Keratinocyte (primary cell): ENCODE results near the gene GRK1. TPM values are rescaled to one million over a fixed set of nuclear protein-coding genes. Genes with fewer than 3 reads are reported as not detected.

Experiments used
- DNase-seq: peaks from one replicate; pipeline ENCODE4 v3.0.0-alpha.2; 2011; ENCODE audit warnings: low read depth, missing footprints, low spot score
- FAIRE-seq: peaks from 2 replicates; lab custom pipeline; 2011; peaks lifted over from hg19 to GRCh38; lab: Jason Lieb, UNC
- H2AFZ ChIP-seq: 2 replicates; pipeline ENCODE4 v1.6.0; 2012; ENCODE audit warnings: low read length, control low read depth, inconsistent platforms; ENCODE audit not compliant: control insufficient read depth
- H3K27ac ChIP-seq: 2 replicates; pipeline ENCODE4 v1.5.1; 2011; ENCODE audit warnings: low read length; ENCODE audit not compliant: control insufficient read depth, insufficient read depth
- H3K27me3 ChIP-seq: 3 replicates; pipeline ENCODE4 v1.6.0; 2011; ENCODE audit warnings: low read length; ENCODE audit not compliant: control insufficient read depth, insufficient read depth; ENCODE audit errors: extremely low read depth
- H3K36me3 ChIP-seq, 2 experiments: 2 replicates in 1 of 2; 3 replicates in 1 of 2; pipeline ENCODE4 v1.5.1; 2011; ENCODE audit warnings: low read length in 2 of 2, mild to moderate bottlenecking in 1 of 2; ENCODE audit not compliant: control insufficient read depth in 2 of 2, insufficient read depth in 2 of 2; ENCODE audit errors: extremely low read depth in 1 of 2
- H3K4me1 ChIP-seq: 3 replicates; pipeline ENCODE4 v1.5.1; 2011; ENCODE audit warnings: low read length; ENCODE audit not compliant: control insufficient read depth, insufficient read depth; ENCODE audit errors: extremely low read depth
- H3K4me2 ChIP-seq: 3 replicates; pipeline ENCODE4 v1.6.0; 2011; ENCODE audit warnings: low read depth, low read length; ENCODE audit not compliant: control insufficient read depth, insufficient read depth; ENCODE audit errors: extremely low read depth
- H3K4me3 ChIP-seq, 3 experiments: fragments of 200-600 bp in 1 of 3; sonication (generic) in 1 of 3; 2 replicates in 2 of 3; 3 replicates in 1 of 3; pipeline ENCODE4 v1.5.1; 2011 to 2016; ENCODE audit warnings: low read length in 3 of 3, mild to moderate bottlenecking in 3 of 3, control low read depth in 2 of 3, inconsistent platforms in 1 of 3, low read depth in 1 of 3, mixed read lengths in 1 of 3, mixed run types in 1 of 3, moderate library complexity in 1 of 3; ENCODE audit not compliant: control insufficient read depth in 2 of 3, insufficient read depth in 2 of 3; ENCODE audit errors: extremely low read depth in 1 of 3
- H3K79me2 ChIP-seq: 2 replicates; pipeline ENCODE4 v1.6.0; 2012; ENCODE audit warnings: low read length; ENCODE audit not compliant: control insufficient read depth, insufficient read depth
- H3K9ac ChIP-seq: 3 replicates; pipeline ENCODE4 v1.6.0; 2011; ENCODE audit warnings: low read length; ENCODE audit not compliant: control insufficient read depth, insufficient read depth; ENCODE audit errors: extremely low read depth
- H3K9me1 ChIP-seq: 3 replicates; pipeline ENCODE4 v1.6.0; 2011; ENCODE audit warnings: low read length; ENCODE audit not compliant: control insufficient read depth, insufficient read depth; ENCODE audit errors: extremely low read depth
- H3K9me3 ChIP-seq: 2 replicates; pipeline ENCODE4 v1.5.1; 2012; ENCODE audit warnings: low read depth, low read length; ENCODE audit not compliant: control insufficient read depth
- H4K20me1 ChIP-seq: 3 replicates; pipeline ENCODE4 v1.6.0; 2011; ENCODE audit warnings: low read length; ENCODE audit not compliant: control insufficient read depth, insufficient read depth; ENCODE audit errors: extremely low read depth
- CTCF ChIP-seq, 3 experiments: IDR thresholded peaks in 1 of 3; conservative IDR thresholded peaks in 1 of 3; optimal IDR thresholded peaks in 1 of 3; 2 replicates in 2 of 3; 3 replicates in 1 of 3; pipeline versions ENCODE3 to v1.5.1; 2011; ENCODE audit warnings: low read length in 3 of 3, mild to moderate bottlenecking in 3 of 3, moderate library complexity in 2 of 3, control low read depth in 1 of 3, inconsistent platforms in 1 of 3; ENCODE audit not compliant: insufficient read depth in 2 of 3; ENCODE audit errors: extremely low read depth in 1 of 3
- EZH2 ChIP-seq: IDR thresholded peaks from one replicate; pipeline ENCODE4 v1.6.1; 2012; ENCODE audit warnings: inconsistent platforms, mild to moderate bottlenecking, low read length, moderate library complexity
- dilution Hi-C: fragments of 300-500 bp; cut with MboI; formaldehyde crosslinking; loops from one replicate; pipeline ENCODE4 v1.7.0; 2020; ENCODE audit warnings: low sequenced_read_pairs; ENCODE audit not compliant: extremely low pct_ligation_motif_present
- polyA plus RNA-seq, 5 experiments: library from polyadenylated mRNA; depleted of rRNA in 3 of 5; stranded (reverse) in 3 of 5; stranded (forward) in 1 of 5; unstranded in 1 of 5; fragments of >200 nt; gene quantifications; 1 replicate in 1 of 5; 2 replicates in 3 of 5; 3 replicates in 1 of 5; pipeline versions ENCODE4 v1.2.1 to v1.2.3, GENCODE V29; 2011 to 2012; ENCODE audit warnings: missing spikeins in 2 of 5, low read depth in 1 of 5, low replicate concordance in 1 of 5

GRK1 gene
- polyA plus RNA-seq, 1 donor (not counting 4 experiments of a cell fraction or from before 2014, with no cell fraction given): not detected

GRCh38 chr13:113656831-113657671, 10.0 kb upstream of the GRK1 start:
- Histone ChIP-seq H3K27ac (no peak overlapping the region), H3K4me2 (no peak overlapping the region), H3K27me3 (peaks cover 20% of the 10 kb centered on the region), H3K79me2 (no peaks in the 10 kb centered on the region), H3K9me1 (no peaks in the 10 kb centered on the region), H4K20me1 (no peaks in the 10 kb centered on the region), H2AFZ (no peak overlapping the region), H3K4me3 (no peak overlapping the region), H3K36me3 (no peaks in the 10 kb centered on the region), H3K4me1 (peaks cover 2% of the 10 kb centered on the region), H3K9me3 (no peaks in the 10 kb centered on the region), H3K9ac (no peak overlapping the region)
- no peak for DNase-seq
- TF ChIP-seq CTCF (optimal IDR thresholded peaks at IDR 0.05 in 1 of 3, IDR thresholded peaks at IDR 0.05 in 1 of 3, conservative IDR thresholded peaks at IDR 0.05 in 1 of 3; ENCODE audit: extremely low read depth in 1 of 3, insufficient read depth in 2 of 3, low read length in 3 of 3): no peak
- TF ChIP-seq EZH2: no peak
- dilution Hi-C loops: no loop called here
- no peak for FAIRE-seq

GRCh38 chr13:113657851-113658741, 8.9 kb upstream of the GRK1 start, which contains the start of gene ATP4B:
ATP4B (minus strand) TSS chr13:113658198; CDS start chr13:113658144, 54 bp downstream.
- Histone ChIP-seq H3K4me1 (peaks cover 2% of the 10 kb centered on the region), H3K4me2 (no peak within 1 kb of the TSS), H4K20me1 (no peaks in the 10 kb centered on the region), H3K27ac (no peak within 1 kb of the TSS), H2AFZ (no peak within 1 kb of the TSS), H3K27me3 (peaks cover 20% of the 10 kb centered on the region), H3K9me1 (no peaks in the 10 kb centered on the region), H3K79me2 (no peaks in the 10 kb centered on the region), H3K9ac (no peak within 1 kb of the TSS), H3K9me3 (no peaks in the 10 kb centered on the region), H3K36me3 (no peaks in the 10 kb centered on the region), H3K4me3 (no peak within 1 kb of the TSS)
- dilution Hi-C loops: no loop called here
- TF ChIP-seq CTCF (optimal IDR thresholded peaks at IDR 0.05 in 1 of 3, IDR thresholded peaks at IDR 0.05 in 1 of 3, conservative IDR thresholded peaks at IDR 0.05 in 1 of 3; ENCODE audit: extremely low read depth in 1 of 3, insufficient read depth in 2 of 3, low read length in 3 of 3) (no peak), EZH2 (no peak)
- DNase-seq: no peak
- FAIRE-seq: no peak
